Measurements from ENCODE around the gene MAPK9.
A peak's percentile ranks its signal among the peaks of the same experiment; 100 is the strongest.

Gene MAPK9

DNA sequence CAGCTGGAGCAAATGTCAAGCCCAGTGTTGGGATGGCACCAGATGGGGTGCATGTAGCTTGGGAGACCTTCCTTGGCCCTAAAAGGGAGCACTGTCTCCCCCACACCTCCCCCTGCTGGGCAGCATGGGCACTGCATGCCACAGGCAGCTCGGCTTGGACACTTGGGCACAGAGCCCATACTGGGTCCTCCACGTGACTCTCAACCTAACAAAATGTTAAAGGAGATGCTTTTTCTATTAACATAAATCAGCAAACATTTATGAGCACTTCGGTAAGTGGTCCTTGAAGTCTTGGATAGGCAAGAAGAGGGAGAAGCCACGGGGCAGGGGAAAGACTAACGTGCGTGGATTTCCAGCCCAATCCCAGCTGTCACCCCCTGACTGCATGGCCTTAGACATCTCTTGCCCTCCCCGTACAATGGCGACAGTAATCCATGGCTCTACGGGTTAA is 23.9 kb upstream of the MAPK9 start:
- TF ChIP-seq, protein P1, sequence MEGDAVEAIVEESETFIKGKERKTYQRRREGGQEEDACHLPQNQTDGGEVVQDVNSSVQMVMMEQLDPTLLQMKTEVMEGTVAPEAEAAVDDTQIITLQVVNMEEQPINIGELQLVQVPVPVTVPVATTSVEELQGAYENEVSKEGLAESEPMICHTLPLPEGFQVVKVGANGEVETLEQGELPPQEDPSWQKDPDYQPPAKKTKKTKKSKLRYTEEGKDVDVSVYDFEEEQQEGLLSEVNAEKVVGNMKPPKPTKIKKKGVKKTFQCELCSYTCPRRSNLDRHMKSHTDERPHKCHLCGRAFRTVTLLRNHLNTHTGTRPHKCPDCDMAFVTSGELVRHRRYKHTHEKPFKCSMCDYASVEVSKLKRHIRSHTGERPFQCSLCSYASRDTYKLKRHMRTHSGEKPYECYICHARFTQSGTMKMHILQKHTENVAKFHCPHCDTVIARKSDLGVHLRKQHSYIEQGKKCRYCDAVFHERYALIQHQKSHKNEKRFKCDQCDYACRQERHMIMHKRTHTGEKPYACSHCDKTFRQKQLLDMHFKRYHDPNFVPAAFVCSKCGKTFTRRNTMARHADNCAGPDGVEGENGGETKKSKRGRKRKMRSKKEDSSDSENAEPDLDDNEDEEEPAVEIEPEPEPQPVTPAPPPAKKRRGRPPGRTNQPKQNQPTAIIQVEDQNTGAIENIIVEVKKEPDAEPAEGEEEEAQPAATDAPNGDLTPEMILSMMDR (IDR thresholded peaks at IDR 0.05; ENCODE audit: low read depth, low read length, missing control alignments) = peak; percentile 99
- H3K4me3 ChIP-seq (ENCODE audit: low read depth, low read length) = no peak overlapping the region
- DNase-seq (ENCODE audit: low read depth) = no peak

DNA sequence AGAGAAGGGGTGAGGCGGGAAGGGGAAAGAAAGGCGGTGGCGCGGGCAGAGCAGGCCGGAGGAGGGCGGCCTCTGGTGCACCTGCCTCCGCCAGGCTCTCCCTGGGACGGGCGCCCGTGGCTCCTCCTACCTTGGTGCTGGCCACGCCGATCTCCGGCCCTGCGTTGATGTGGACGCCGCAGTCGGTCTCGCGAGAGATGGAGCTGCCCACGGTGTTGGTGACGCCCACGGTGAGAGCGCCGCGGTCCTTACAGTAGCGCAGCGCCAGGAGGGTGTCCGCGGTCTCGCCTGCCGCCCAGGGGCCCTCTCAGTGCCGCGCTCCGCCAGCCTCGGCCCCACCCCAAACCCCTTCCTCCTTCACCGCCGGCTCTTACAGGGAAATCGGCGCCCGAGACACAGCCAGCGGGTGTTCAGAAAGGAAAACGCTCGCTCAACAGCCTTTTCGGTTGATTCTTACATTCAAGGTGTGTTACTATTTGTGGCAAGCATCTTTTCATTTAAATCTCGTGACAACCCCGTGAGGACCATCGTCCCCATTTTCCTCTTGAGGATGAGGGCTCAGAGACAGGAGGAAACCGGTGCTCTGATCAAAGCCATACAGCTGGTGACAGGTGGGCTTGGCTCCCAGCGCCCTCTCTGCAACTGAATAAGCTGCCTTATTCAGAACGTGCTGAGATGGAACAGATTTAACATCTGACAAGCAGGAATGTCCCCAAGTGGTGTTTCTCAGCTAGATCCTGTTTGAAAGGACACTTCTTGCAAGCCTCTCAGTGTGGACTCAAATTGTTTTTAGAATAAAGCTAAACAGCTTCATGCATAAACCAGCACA is 22.0 kb upstream of the MAPK9 start:
- TF ChIP-seq, protein P1 (IDR thresholded peaks at IDR 0.05; ENCODE audit: low read depth, low read length, missing control alignments) = no peak
- peak overlapping the region; percentile 53 for H3K4me3 ChIP-seq (ENCODE audit: low read depth, low read length)
- peak; percentile 43 for DNase-seq (ENCODE audit: low read depth)

DNA sequence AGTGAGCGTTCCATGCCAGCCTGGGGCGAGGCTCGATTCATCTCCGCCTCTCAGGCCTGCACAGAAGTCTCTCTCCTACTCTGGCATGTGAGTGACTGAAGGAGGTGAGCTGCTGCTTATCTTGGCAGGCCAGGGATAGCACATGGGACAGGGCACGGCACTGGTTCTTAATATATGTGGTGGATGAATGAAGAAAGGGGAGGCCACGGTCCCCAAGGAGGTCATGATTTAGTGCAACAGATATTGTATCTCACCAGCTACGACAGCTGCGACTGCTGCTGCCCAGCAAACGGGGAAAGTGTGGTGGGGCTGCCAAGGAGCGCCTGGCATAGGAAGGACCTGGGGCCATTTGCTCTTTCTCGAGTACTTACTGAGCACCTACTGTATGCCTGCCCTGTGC is 19.3 kb upstream of the MAPK9 start:
- TF ChIP-seq, protein P1 (IDR thresholded peaks at IDR 0.05; ENCODE audit: low read depth, low read length, missing control alignments) = no peak
- DNase-seq (ENCODE audit: low read depth) = no peak
- H3K4me3 ChIP-seq (ENCODE audit: low read depth, low read length) = no peak overlapping the region

DNA sequence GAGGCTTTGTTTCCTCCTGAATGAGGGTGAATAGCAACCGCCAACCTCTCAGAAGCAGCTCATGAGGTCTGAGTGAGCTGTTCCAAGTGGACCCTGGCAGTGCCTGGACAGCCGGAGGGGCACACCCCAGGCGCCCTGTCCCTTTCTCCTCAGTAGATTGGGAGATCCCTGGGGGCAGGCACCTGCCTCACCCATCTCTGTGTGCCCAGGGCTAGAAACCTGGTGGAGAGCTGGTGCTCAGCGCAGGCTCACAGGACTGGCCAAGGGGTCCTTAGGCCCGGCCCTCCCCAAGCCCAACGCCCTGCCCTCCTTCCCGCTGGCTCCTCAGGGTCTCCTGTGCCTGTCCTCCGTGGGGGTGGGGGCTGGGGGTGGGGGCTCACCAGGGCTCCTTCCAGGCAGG is 14.9 kb upstream of the MAPK9 start:
- TF ChIP-seq, protein P1 (IDR thresholded peaks at IDR 0.05; ENCODE audit: low read depth, low read length, missing control alignments) = no peak
- H3K4me3 ChIP-seq (ENCODE audit: low read depth, low read length) = no peak overlapping the region
- DNase-seq (ENCODE audit: low read depth) = no peak

DNA sequence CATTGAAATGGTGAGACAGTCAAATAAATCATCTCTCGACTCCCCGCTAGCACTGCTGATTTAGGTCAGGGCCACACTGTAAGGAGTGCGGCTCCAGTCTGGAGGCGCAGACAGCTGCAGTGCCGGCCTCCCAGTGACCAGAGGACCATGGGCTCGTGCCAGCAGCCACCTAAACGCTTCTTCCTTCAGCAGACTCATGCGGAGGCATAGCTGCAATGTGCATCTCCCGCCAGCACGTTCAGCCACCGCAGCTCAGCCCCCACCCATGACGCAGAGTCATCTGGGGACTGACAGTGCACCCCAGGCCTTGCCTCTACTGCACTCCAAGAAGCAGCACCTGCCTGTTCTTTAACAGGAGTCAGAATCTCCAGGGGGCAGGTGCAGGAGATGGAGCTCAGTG is 13.6 kb upstream of the MAPK9 start:
- TF ChIP-seq, protein P1 (IDR thresholded peaks at IDR 0.05; ENCODE audit: low read depth, low read length, missing control alignments) = no peak
- DNase-seq (ENCODE audit: low read depth) = no peak
- no peak overlapping the region for H3K4me3 ChIP-seq (ENCODE audit: low read depth, low read length)

DNA sequence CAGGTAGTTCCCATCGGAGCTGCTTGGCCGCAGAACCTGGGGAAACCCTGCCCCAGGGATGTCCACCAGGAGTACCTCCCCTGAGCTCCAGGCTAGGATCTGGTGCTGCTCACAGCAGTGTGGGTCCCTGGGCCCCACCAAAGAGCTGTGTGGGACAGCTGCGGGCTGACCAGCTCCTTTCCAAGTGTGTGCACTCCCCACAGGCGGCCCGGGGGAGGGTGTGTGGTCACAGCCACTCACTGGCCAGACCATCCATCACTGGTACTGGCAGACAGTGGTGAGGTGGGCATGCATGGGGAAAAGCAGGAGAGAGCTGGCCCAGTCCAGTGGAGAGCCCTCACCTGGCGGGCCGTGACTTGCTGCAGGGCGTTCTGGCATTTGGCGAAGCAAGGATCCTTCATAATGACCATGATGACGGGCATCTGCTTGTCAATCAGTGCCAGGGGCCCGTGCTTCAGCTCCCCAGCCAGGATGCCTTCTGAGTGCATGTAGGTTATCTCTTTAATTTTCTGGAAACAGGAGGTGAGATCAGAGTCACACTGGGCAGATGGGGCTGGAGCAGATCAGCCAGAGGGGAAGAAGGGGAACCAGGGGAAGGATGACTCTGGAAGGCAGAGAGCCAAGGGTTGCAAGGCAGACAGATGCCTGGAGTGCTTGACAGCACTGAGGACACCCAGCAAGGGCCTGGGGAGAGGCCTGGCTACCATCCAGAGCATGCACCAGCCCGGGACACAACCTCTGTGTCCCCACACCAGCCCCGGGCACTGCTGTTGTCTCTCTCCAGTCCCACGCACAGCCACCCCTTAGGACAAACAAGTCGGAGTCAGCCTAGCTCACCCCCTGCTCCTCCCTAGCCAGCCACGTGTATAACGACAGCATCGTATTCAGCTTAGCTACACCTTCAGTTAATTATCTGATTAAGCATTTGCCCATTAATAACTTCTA is 12.8 kb upstream of the MAPK9 start:
- TF ChIP-seq, protein P1 (IDR thresholded peaks at IDR 0.05; ENCODE audit: low read depth, low read length, missing control alignments) = no peak
- no peak for DNase-seq (ENCODE audit: low read depth)
- H3K4me3 ChIP-seq (ENCODE audit: low read depth, low read length) = no peak overlapping the region
